Measurements from ENCODE around the gene GAS7.

The GAS7 gene

GRCh38 chr17:9874722-9875121, 323.7 kb downstream of the GAS7 start:
- DNase-seq: no peak

- no peak for DNase-seq
These were observed 325.6 kb downstream of the GAS7 start for GRCh38 chr17:9872852-9873251.

- DNase-seq: no peak
These were observed 329.9 kb downstream of the GAS7 start for GRCh38 chr17:9868552-9868951.

GRCh38 chr17:9865586-9865985, 332.8 kb downstream of the GAS7 start:
- no peak for DNase-seq

GRCh38 chr17:9862949-9863348, 335.5 kb downstream of the GAS7 start:
- no peak for DNase-seq

GRCh38 chr17:9862220-9862619, 336.2 kb downstream of the GAS7 start:
- DNase-seq: no peak

- DNase-seq: no peak
These were observed 337.6 kb downstream of the GAS7 start for GRCh38 chr17:9860851-9861250.

Measured in NCI-H524 treated with DMSO at 0.1 percent for 48 hours (cell line).